ENCODE measurements around the gene OBSCN.

GRCh38 chr1:228423404-228424053 lies 215.7 kb downstream of the OBSCN start:
- TF ChIP-seq CTCF (IDR thresholded peaks at IDR 0.05; ENCODE audit: low read depth, low read length, missing input control) = no peak
- no peak for TF ChIP-seq YY1 (IDR thresholded peaks at IDR 0.05)
- peak; percentile 66 for TF ChIP-seq MAX (IDR thresholded peaks at IDR 0.05)
- no peak for TF ChIP-seq HNF4G (IDR thresholded peaks at IDR 0.05)
- peak in 1 of 2 donors; percentile 21 for TF ChIP-seq JUND (IDR thresholded peaks at IDR 0.05)
- no peak for TF ChIP-seq NR2F2 (IDR thresholded peaks at IDR 0.05)
- TF ChIP-seq ATF3 (IDR thresholded peaks at IDR 0.05) = no peak
- peak in 1 of 2 donors; percentile 28 for TF ChIP-seq RAD21 (IDR thresholded peaks at IDR 0.05)
